Measurements from ENCODE around the gene PGAM2.
"Not testable (repeated sequence)": the region's sequence is repeated elsewhere in the genome, so short reads cannot be mapped to it uniquely, and the experiment has no call there.

The PGAM2 gene

GRCh38 chr7:44022796-44023467 is 42.4 kb downstream of the PGAM2 start:
- DNase-seq (ENCODE audit: low read depth) = not testable (repeated sequence)

GRCh38 chr7:44022069-44022468 is 43.3 kb downstream of the PGAM2 start:
- DNase-seq (ENCODE audit: low read depth) = not testable (repeated sequence)

DNA sequence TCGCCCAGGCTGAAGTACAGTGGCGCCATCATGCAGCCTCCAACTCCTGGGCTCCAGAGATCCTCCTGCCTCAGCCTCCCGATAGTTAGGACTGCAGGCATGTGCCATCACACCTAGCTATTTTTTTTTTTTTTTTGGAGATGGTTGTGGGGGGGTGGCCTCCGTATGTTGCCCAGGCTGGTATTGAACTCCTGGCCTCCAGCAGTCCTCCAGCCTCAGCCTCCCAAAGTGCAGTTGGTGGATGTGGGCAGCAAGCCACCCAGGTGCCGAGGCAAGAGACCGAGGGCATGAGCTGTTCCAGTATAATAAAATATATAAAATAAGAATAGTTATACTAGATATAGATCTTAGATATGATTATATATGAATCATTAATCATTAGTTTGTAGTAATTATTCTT is 45.5 kb downstream of the PGAM2 start:
- DNase-seq (ENCODE audit: low read depth) = not testable (repeated sequence)

GRCh38 chr7:44018857-44019807 is 46.2 kb downstream of the PGAM2 start:
- peak; percentile 99 for DNase-seq (ENCODE audit: low read depth)

- DNase-seq (ENCODE audit: low read depth) = not testable (repeated sequence)
Observed at GRCh38 chr7:44015090-44015489, 50.3 kb downstream of the PGAM2 start.

Measured in activated T-helper 1 cell treated with Interleukin-2 at 50 U/mL for 16 hours (primary cell).